GM23338 (cell line): ENCODE results near the gene XXYLT1.

Source experiments
- CREB1 ChIP-seq: fragments of 250-450 bp; sonication (Bioruptor Pico); IDR thresholded peaks from 2 replicates; pipeline ENCODE4 v1.5.0; 2020; ENCODE audit warnings: low read depth, mild to moderate bottlenecking, moderate library complexity
- EZH2 ChIP-seq: fragments of 200-600 bp; sonication (generic); IDR thresholded peaks from one replicate; pipeline ENCODE4 v1.8.0; 2017; ENCODE audit warnings: antibody characterized with exemption, mild to moderate bottlenecking, low read depth; ENCODE audit not compliant: unreplicated experiment
- EZH2phosphoT487 ChIP-seq: fragments of 200-600 bp; sonication (generic); IDR thresholded peaks from one replicate; pipeline ENCODE4 v1.8.1; 2018; ENCODE audit warnings: antibody characterized with exemption; ENCODE audit not compliant: unreplicated experiment
- JUNB ChIP-seq: IDR thresholded peaks from one replicate; pipeline ENCODE4 v1.6.1; 2016; ENCODE audit warnings: antibody characterized with exemption; ENCODE audit not compliant: unreplicated experiment
- NANOG ChIP-seq: IDR thresholded peaks from 2 replicates; pipeline ENCODE4 v1.6.1; 2016; ENCODE audit warnings: antibody characterized with exemption, borderline replicate concordance
- POLR2AphosphoS5 ChIP-seq: IDR thresholded peaks from 2 replicates; pipeline ENCODE4 v1.6.1; 2016; ENCODE audit warnings: antibody characterized with exemption, low read depth
- STAT1 ChIP-seq: IDR thresholded peaks from one replicate; pipeline ENCODE4 v1.6.1; 2016; ENCODE audit warnings: antibody characterized with exemption; ENCODE audit not compliant: unreplicated experiment
- ZNF114 ChIP-seq: fragments of 250-450 bp; sonication (Bioruptor Pico); IDR thresholded peaks from 2 replicates; pipeline ENCODE4 v1.5.0; 2020; ENCODE audit warnings: mild to moderate bottlenecking, moderate library complexity
- TF ChIP-seq, protein P1 (sequence below), 2 experiments: fragments of 200-600 bp in 1 of 2; sonication (generic) in 1 of 2; conservative IDR thresholded peaks; 2 replicates each; pipeline versions ENCODE4 v1.5.1 to v1.6.1; 2016 to 2017; ENCODE audit warnings: antibody characterized with exemption in 2 of 2, low read depth in 2 of 2, mild to moderate bottlenecking in 2 of 2, moderate library complexity in 1 of 2
- TF ChIP-seq, protein P2 (sequence below): IDR thresholded peaks from one replicate; pipeline ENCODE4 v1.6.1; 2018; ENCODE audit warnings: antibody characterized with exemption; ENCODE audit not compliant: unreplicated experiment
- TF ChIP-seq, protein P3 (sequence below): IDR thresholded peaks from 2 replicates; pipeline ENCODE4 v1.6.1; 2016; ENCODE audit warnings: antibody characterized with exemption

DNA sequence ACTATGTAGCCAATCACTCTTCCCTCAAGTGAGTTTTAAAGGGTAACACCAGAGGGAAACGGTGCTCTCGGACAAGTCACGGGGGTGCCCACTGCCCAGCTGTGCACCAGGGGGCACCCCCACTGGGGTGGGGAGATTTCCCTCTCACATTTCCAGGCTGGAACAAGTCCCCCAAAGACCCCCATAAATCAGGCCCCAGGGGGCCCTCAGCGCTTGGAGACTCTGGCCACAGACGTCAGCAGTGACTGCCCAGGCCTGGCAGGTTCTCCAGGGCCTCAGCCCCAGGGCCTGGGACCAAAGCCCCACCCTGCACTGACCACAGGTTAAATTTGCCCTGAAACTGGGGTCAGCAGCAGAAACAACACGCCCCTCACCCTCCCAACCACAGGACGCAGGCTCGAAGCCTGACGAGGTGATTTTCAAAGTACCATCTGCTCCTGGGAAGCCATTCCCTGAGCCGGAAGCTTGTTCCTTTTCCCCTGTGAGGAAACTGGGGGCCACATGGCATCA lies 17.0 kb downstream of the XXYLT1 start:
- TF ChIP-seq, protein P1, sequence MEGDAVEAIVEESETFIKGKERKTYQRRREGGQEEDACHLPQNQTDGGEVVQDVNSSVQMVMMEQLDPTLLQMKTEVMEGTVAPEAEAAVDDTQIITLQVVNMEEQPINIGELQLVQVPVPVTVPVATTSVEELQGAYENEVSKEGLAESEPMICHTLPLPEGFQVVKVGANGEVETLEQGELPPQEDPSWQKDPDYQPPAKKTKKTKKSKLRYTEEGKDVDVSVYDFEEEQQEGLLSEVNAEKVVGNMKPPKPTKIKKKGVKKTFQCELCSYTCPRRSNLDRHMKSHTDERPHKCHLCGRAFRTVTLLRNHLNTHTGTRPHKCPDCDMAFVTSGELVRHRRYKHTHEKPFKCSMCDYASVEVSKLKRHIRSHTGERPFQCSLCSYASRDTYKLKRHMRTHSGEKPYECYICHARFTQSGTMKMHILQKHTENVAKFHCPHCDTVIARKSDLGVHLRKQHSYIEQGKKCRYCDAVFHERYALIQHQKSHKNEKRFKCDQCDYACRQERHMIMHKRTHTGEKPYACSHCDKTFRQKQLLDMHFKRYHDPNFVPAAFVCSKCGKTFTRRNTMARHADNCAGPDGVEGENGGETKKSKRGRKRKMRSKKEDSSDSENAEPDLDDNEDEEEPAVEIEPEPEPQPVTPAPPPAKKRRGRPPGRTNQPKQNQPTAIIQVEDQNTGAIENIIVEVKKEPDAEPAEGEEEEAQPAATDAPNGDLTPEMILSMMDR (conservative IDR thresholded peaks at IDR 0.05; ENCODE audit: low read depth in 2 of 2) = no peak
- TF ChIP-seq POLR2AphosphoS5 = no peak
- TF ChIP-seq EZH2phosphoT487 = no peak
- TF ChIP-seq EZH2 = no peak
- TF ChIP-seq, protein P2, sequence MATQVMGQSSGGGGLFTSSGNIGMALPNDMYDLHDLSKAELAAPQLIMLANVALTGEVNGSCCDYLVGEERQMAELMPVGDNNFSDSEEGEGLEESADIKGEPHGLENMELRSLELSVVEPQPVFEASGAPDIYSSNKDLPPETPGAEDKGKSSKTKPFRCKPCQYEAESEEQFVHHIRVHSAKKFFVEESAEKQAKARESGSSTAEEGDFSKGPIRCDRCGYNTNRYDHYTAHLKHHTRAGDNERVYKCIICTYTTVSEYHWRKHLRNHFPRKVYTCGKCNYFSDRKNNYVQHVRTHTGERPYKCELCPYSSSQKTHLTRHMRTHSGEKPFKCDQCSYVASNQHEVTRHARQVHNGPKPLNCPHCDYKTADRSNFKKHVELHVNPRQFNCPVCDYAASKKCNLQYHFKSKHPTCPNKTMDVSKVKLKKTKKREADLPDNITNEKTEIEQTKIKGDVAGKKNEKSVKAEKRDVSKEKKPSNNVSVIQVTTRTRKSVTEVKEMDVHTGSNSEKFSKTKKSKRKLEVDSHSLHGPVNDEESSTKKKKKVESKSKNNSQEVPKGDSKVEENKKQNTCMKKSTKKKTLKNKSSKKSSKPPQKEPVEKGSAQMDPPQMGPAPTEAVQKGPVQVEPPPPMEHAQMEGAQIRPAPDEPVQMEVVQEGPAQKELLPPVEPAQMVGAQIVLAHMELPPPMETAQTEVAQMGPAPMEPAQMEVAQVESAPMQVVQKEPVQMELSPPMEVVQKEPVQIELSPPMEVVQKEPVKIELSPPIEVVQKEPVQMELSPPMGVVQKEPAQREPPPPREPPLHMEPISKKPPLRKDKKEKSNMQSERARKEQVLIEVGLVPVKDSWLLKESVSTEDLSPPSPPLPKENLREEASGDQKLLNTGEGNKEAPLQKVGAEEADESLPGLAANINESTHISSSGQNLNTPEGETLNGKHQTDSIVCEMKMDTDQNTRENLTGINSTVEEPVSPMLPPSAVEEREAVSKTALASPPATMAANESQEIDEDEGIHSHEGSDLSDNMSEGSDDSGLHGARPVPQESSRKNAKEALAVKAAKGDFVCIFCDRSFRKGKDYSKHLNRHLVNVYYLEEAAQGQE = no peak
- no peak for TF ChIP-seq NANOG
- TF ChIP-seq CREB1 (CRISPR knock-in tag) = no peak
- no peak for TF ChIP-seq JUNB
- TF ChIP-seq STAT1 = no peak
- no peak for TF ChIP-seq ZNF114
- TF ChIP-seq, protein P3, sequence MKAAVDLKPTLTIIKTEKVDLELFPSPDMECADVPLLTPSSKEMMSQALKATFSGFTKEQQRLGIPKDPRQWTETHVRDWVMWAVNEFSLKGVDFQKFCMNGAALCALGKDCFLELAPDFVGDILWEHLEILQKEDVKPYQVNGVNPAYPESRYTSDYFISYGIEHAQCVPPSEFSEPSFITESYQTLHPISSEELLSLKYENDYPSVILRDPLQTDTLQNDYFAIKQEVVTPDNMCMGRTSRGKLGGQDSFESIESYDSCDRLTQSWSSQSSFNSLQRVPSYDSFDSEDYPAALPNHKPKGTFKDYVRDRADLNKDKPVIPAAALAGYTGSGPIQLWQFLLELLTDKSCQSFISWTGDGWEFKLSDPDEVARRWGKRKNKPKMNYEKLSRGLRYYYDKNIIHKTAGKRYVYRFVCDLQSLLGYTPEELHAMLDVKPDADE = no peak
